SW 1271 (cell line): ENCODE results near the gene GAK.

ENCODE experiments used
- DNase-seq, 2 experiments: peaks; one replicate each; lab custom pipeline; 2025; lab: John Stamatoyannopoulos, UW

The GAK gene

GRCh38 chr4:964346-965025, 32.4 kb upstream of the GAK start:
- no peak for DNase-seq

GRCh38 chr4:963276-964225, 31.4 kb upstream of the GAK start:
- DNase-seq, result no peak

DNA sequence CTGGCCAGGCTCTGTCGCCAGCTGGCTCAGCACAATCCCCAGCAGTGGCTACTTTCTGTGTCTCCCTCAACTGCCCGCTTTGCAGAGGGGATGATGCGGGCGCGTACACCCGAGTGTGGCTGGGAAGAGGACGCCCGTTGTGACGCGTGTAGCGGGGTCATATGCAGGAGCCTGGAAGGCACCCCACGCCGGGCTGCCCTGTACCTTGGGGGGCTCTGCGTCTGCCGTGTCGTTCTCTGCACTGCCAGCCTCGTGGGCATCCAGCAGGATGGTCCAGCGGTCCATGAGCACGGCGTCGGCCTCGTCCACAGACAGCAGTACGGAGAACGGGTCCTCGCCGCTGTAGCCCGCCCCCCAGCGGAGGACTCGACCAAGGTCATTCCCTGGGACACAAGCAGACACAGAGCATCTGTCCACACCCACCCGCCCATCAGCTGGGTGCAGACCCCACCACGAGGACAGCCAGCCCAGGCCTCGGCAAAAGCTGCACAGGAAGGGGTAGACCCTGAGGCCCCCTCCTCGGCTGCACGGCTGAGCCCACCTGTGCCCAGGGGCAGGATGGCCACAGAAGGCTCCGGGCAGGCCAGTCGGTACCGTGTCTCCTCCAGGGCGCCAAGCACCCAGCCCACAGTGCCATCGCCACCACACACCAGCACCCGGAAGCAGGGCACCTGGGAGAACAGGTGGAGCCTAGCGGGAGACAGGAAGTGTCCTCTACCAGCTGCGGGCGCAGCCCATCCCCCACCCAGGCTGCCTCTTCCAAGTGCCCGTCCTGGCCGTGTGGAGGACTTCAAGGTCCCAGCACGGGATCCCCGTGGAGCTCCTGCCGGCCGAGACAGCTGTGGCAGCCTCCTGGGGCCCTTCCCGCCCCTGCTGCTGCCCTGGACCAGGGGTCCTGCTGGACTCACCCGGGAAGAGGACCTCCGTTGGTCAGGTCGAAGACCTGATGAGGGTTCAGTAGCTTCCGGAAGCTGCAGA, 30.4 kb upstream of the GAK start:
- DNase-seq, result no peak

DNA sequence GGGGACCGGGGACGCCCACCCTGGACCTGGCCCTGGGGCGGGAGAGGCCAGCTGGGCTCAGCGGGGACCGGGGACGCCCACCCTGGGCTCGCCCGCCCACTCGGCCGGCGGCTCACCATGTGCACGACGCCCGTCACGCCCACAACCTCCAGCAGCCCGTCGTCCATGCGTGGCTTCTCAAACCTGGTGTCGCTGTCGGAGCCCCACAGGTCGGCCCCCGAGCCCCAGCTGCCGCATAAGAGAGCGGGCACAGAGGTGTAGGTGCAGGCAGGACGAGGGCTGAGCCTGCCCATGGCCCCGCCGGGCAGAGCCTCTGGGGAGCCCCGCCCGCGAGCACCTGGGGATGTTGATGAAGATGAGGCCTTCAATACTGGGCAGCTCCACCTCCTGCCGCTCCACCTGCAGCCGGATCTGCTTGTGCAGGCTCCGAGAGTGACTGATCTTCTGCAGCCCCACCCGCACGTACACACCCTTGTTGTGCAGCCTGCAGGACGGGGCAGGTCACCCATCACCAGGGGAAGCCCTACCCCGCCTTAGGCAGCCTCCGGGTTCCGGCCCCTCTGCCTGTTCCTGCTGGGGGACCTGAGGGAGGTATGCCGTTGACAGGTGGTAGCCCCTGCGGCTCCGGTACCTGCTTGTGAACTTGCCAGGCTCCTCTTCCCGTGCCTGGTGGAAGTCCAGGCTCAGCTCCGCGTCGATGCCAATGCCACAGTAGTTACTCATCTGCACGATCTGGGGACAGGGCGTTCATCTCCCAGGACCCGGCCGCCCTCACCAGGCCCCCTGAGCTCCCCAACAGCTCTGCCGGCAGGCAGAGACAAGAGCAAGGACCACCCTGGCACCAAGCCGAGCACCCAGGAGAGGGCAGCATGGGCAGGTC, 29.5 kb upstream of the GAK start:
- no peak for DNase-seq

GRCh38 chr4:960636-961350, 28.7 kb upstream of the GAK start:
- DNase-seq, result no peak

DNA sequence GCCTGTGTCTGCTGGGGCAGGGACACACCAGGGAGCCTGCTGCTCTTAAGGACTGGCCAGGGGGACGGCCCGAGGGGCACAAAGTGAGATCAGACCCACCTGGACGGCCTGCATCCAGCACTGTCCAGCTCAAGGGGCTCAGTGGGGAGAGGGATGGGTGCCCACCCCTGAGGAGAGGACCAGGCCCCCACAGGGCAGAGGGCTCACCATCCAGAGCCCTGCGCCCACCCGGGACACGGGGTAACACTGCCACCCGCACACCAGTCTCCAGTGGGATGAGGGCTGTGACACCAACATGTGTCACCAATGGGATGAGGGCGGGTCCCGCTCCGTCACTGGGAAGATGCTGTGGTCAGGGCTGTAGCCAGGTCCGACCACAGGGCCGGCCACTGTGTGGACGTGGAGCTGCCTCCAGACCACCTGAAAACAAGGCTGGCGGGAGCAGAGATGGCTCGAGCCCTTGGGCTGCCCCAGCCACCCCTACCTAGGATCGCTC, 28.1 kb upstream of the GAK start:
- no peak for DNase-seq

DNA sequence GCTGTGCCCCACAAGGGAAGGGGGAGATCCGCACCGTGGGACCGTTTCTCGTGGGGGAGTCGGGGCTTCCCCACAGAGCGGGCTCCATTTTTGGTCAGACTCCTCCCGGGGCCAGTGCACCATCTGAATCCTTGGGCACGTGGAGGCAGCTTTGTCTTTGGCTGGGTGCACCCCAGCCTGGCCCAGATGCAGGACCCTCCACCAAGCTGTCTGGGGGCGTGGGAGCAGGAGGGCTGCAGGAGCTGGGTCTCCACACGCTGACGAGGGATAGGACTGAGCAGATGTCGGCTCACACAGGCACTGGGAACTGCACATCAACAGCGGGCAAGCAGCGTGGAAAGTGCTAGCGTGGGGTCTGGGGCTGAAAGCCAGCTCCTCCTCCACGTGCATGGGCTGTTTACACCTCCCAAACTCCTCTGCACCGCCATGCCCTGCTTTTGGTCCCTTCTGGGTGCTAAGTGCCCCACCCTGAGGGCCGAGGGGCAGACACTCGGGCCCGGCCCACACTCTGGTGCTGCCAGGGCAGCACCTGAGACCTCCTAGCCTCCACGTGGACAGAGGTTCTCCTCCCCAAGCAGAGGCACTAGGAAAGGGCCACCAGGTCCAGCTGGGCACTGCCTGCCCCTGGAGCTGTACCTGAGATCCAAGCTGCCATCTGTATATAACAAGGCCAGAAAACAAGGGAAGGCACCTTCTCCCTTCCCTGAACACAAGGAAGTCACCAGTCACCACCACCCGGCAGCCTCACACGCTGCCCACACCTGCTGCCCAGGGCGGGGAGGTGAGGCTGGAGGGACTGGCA, 27.4 kb upstream of the GAK start:
- no peak for DNase-seq

DNA sequence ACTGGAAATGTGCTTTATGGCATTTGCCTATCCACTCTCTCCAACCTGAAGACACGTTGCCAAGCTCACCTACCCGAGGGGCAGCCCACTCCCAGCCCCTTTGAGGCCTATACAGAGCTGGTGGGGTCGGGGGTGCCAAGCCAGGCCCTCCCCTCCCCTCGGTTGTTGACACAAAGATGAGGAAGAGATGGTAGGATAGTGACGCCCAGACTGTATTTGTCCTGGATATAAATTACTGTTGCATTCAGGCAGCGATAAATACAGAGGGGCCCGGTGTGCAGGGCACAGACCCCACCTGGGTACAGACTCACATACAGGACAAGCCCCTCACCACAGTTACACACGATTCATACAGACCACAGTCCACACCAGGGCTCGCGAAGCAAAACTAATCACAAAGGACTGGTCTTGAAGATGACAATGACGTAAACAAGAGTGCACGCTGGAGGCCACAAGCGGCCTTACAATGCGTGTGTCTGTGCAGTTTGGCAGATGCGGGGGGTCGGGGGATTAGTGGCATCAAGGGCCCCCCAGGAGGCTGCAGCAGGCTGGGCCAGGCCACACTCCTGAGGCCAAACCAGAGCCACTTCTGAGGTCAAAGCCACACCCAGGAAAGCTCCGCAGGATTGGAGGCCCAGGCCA, 26.7 kb upstream of the GAK start:
- DNase-seq, result no peak

DNA sequence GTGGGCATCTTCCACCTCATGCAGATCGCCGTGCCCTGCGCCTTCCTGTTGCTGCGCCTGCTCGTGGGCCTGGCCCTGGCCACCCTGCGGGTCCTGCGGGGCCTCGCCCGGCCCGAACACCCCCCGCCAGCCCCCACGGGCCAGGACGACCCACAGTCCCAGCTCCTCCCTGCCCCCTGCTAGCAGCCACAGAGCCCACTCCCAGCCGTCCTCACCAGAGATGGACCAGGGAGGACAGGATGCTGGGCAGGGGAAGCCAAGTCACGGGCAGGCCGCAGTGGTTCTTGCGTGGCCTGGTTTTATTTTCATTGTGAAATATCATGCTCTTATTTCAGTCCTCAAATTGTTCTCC, 26.2 kb upstream of the GAK start:
- DNase-seq, result no peak

DNA sequence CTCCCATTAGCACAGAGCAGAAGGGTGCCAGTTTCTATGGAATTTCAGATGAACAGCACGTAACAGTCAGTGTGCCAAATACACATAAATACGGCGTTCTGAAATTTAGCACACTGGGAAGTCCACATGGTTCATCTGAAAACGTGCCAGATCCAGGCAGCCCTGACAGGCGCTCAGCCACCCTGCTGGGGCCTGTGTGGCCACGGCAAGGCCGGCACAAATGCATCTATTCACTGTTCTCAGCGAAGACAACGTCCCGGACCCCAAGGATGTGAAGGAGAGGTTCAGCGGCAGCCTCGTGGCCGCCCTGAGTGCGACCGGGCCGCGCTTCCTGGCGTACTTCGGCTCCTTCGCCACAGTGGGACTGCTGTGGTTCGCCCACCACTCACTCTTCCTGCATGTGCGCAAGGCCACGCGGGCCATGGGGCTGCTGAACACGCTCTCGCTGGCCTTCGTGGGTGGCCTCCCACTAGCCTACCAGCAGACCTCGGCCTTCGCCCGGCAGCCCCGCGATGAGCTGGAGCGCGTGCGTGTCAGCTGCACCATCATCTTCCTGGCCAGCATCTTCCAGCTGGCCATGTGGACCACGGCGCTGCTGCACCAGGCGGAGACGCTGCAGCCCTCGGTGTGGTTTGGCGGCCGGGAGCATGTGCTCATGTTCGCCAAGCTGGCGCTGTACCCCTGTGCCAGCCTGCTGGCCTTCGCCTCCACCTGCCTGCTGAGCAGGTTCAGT, 25.6 kb upstream of the GAK start:
- no peak for DNase-seq

DNA sequence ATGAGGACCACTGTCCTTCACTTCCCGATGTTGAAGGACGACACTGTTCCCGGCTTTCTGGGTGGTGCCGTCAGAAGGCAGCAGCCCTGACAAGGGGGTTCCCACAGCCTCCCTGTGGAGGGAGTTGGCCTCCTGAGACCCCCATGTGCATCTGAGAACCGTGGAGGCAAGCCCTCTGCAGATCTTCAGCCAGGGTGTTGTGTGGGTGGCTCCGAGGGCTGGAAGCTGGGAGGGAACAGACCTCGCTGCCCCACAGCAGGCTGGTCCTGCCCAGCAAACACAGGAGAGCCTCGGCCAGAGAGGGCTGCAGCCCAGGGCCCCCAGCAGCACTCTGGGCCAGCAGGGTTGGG, 25.1 kb upstream of the GAK start:
- DNase-seq, result no peak

DNA sequence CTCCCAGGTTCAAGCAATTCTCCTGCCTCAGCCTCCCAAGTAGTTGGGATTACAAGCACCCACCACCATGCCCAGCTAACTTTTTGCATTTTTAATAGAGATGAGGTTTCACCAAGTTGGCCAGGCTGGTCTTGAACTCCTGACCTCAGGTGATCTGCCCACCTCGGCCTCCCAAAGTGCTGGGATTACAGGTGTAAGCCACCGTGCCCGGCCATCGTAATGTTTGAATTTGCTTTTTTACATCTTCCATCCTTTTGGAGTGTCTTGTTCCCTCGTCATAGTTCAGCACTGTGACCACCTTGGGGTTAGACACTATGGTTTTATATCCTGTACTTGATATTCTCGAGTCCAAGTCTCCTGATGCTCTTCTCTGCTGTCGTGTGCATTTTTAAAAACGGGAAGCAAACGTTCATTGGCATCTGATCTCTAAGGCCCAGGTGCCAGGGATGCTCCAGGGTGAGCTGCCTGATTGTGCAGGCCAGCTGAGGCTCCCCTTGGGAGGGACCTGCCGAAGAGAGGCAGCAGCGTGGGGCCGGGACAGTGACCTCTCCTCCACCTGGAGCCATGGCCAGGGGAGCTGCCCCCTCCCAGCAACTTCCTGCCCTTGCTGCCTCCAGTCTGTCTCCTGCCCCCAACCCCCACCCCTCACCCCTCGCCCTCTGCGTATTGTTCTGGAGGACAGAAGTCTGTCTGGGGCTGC, 24.6 kb upstream of the GAK start:
- DNase-seq, result no peak

DNA sequence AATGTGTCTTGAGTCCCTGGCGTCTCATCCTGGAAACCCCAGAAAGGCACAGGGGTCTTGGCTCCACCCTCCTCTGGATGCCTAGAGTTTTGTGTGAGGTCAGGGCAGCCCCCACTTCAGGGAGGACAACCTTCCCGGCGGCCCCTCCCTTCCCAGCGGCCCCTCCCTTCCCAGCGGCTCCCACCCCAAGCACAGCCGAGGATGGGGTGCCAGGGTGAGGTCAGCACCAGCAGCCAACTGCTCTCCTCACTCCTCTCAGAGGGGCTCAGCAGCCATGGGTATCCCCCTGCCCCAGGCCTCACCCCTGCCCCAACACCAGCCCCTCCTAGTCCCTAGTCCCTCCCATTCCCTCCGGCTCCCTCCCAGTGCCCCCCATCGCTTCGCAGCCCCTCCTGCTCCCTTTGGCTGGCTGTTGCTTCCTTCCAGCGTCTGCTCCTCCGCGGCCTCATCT, 23.8 kb upstream of the GAK start:
- no peak for DNase-seq

DNA sequence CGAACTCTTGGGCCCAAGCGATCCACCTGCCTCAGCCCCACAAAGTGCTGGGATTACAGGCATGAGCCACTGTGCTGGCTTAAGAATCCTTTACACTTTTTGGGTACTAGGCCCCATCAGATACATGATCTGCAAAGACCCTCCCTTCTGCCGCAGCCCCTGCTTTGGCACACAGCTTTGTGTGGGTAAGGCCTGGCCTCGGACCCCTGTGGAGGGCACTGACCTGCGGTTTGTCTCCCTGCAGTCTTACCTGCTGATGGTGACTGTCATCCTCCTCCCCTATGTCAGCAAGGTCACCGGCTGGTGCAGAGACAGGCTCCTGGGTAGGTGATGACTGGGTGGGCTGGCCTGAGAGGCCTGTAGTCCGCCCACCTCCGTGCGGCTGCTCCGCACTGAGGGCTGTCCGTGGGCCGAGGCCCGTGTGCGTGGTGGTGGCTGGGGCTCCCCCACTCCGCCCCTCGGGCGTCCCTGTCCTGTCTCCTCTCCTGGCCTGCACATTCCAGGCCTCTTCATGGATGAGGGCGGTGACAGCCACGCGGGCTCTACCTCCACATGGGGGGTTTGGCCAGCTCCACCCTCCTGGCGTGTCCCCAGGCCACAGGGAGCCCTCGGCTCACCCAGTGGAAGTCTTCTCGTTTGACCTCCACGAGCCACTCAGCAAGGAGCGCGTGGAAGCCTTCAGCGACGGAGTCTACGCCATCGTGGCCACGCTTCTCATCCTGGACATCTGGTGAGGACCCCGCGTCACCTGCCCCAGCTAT, 23.2 kb upstream of the GAK start:
- DNase-seq, result no peak

DNA sequence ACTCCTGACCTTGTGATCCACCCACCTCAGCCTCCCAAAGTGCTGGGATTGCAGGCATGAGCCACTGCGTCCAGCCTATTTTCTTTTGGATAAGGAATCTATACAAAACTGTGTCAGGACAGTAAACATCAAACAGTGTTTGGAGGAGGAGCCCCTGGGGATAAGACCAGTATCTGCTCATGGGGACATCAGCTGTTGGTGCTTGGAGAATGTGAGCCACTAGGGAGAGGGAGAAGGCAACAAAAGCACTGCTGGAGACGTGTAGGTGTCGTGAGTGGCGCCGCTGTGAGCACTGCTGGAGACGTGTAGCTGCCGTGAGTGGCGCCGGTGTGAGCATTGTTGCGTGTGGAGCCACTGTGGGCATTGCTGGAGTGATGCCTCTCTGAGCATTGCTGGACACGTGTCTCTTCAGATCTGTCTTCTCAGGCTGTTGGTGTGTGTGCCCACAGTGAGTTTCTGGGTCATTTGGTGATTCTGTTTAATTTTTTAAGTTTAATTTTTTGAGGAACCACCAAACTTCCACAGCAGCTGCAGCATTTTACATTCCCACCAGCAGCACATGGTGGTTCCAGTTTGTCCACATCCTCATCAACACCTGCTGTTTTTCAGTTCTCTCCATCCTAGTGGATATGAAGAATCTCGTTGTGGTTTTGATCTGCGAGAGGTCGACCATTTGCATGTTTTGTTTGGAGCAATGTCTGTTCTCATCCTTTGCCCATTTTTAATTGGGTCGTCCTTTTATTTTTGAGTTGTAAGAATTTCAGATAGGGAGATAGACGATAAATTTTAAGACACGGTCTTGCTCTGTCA, 22.3 kb upstream of the GAK start:
- DNase-seq, result no peak

DNA sequence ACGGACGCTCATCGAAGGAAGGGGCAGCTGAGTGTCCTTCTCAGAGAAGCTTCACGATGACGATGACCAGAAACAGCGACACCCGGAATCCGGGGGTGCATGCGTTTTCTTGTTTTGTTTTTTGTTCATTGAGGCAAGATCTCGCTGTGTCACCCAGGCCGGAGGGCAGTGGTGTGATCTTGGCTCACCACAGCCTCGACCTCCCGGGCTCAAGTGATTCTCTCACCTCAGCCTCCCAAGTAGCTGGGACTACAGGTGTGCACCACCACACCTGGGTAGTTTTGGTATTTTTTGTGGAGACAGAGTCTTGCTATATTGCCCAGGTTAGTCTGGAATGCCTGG, 21.4 kb upstream of the GAK start:
- no peak for DNase-seq
